GF-D8 (cell line): ENCODE measurements around the gene ZNF827.

ENCODE experiments used
- DNase-seq: peaks from one replicate; lab custom pipeline; 2025; lab: John Stamatoyannopoulos, UW

Gene ZNF827

GRCh38 chr4:145938618-145939440 is at the start of gene ZNF827:
ZNF827 (minus strand) TSS chr4:145938823; CDS start chr4:145938407, 416 bp downstream.
- DNase-seq = no peak

- DNase-seq = no peak
Measured at GRCh38 chr4:145984563-145984962, 45.9 kb upstream of the ZNF827 start.

- no peak for DNase-seq
Measured at GRCh38 chr4:145982791-145983190, 44.2 kb upstream of the ZNF827 start.

GRCh38 chr4:145979160-145979559 is 40.5 kb upstream of the ZNF827 start:
- DNase-seq = no peak

GRCh38 chr4:145976680-145977079 is 38.1 kb upstream of the ZNF827 start:
- DNase-seq = no peak

- no peak for DNase-seq
Measured at GRCh38 chr4:145960012-145960411, 21.4 kb upstream of the ZNF827 start.

GRCh38 chr4:145957302-145957701 is 18.7 kb upstream of the ZNF827 start:
- DNase-seq = no peak

GRCh38 chr4:145956288-145956890 is 17.8 kb upstream of the ZNF827 start:
- no peak for DNase-seq

- DNase-seq = no peak
Measured at GRCh38 chr4:145954924-145955339, 16.3 kb upstream of the ZNF827 start.

- DNase-seq = no peak
Measured at GRCh38 chr4:145951931-145952330, 13.3 kb upstream of the ZNF827 start.

GRCh38 chr4:145945431-145946155 is 7.0 kb upstream of the ZNF827 start:
- DNase-seq = no peak

- DNase-seq = no peak
Measured at GRCh38 chr4:145944886-145945285, 6.3 kb upstream of the ZNF827 start.

GRCh38 chr4:145939856-145940255 is 1.2 kb upstream of the ZNF827 start:
- no peak for DNase-seq

GRCh38 chr4:145939441-145939750 is 773 bp upstream of the ZNF827 start:
- no peak for DNase-seq

- DNase-seq = no peak
Measured at GRCh38 chr4:145937971-145938611, 532 bp downstream of the ZNF827 start.

- DNase-seq = no peak
Measured at GRCh38 chr4:145936997-145937901, 1.4 kb downstream of the ZNF827 start.

GRCh38 chr4:145936142-145936996 is 2.3 kb downstream of the ZNF827 start:
- no peak for DNase-seq

- DNase-seq = no peak
Measured at GRCh38 chr4:145935253-145936141, 3.1 kb downstream of the ZNF827 start.

- DNase-seq = no peak
Measured at GRCh38 chr4:145934434-145935047, 4.1 kb downstream of the ZNF827 start.
